DMS114 treated with DMSO at 0.1 percent for 48 hours (cell line): Measurements from ENCODE around the gene DMC1.
"Not testable (repeated sequence)": the region's sequence is repeated elsewhere in the genome, so short reads cannot be mapped to it uniquely, and the experiment has no call there.

ENCODE experiments used
- DNase-seq: peaks from one replicate; lab custom pipeline; 2025; ENCODE audit not compliant: unreplicated experiment; lab: John Stamatoyannopoulos, UW

Gene DMC1

GRCh38 chr22:38569972-38570778, at the start of gene DMC1:
Gene DMC1, minus strand, starts transcription at chr22:38570183. Its CDS starts 1,927 bp downstream, at chr22:38568256.
- DNase-seq = peak; percentile 83

- no peak for DNase-seq
Observed at GRCh38 chr22:38618682-38619081, 48.7 kb upstream of the DMC1 start.

- DNase-seq = no peak
Observed at GRCh38 chr22:38618258-38618657, 48.3 kb upstream of the DMC1 start.

- not testable (repeated sequence) for DNase-seq
Observed at GRCh38 chr22:38615064-38615405, 45.1 kb upstream of the DMC1 start.

- no peak for DNase-seq
Observed at GRCh38 chr22:38614332-38615063, 44.5 kb upstream of the DMC1 start.

GRCh38 chr22:38613588-38613987, 43.6 kb upstream of the DMC1 start:
- DNase-seq = no peak

GRCh38 chr22:38612217-38613006, 42.4 kb upstream of the DMC1 start:
- no peak for DNase-seq

- no peak for DNase-seq
Observed at GRCh38 chr22:38611559-38611958, 41.6 kb upstream of the DMC1 start.

GRCh38 chr22:38610234-38610633, 40.3 kb upstream of the DMC1 start:
- no peak for DNase-seq

GRCh38 chr22:38608992-38609750, 39.2 kb upstream of the DMC1 start:
- no peak for DNase-seq

- DNase-seq = no peak
Observed at GRCh38 chr22:38607680-38608079, 37.7 kb upstream of the DMC1 start.

GRCh38 chr22:38602166-38602565, 32.2 kb upstream of the DMC1 start:
- DNase-seq = no peak

GRCh38 chr22:38601221-38601764, 31.3 kb upstream of the DMC1 start:
- no peak for DNase-seq

- DNase-seq = no peak
Observed at GRCh38 chr22:38599466-38599865, 29.5 kb upstream of the DMC1 start.

GRCh38 chr22:38582923-38583322, 12.9 kb upstream of the DMC1 start:
- not testable (repeated sequence) for DNase-seq

GRCh38 chr22:38578505-38578904, 8.5 kb upstream of the DMC1 start:
- no peak for DNase-seq

GRCh38 chr22:38572065-38572464, 2.1 kb upstream of the DMC1 start:
- peak; percentile 61 for DNase-seq

GRCh38 chr22:38570779-38571364, 889 bp upstream of the DMC1 start:
- peak; percentile 38 for DNase-seq

- no peak for DNase-seq
Observed at GRCh38 chr22:38569181-38569971, 607 bp downstream of the DMC1 start.
